IPS DF 19.7 (cell line): Measurements from ENCODE around the gene SCMH1.
"Not testable (repeated sequence)": the region's sequence is repeated elsewhere in the genome, so short reads cannot be mapped to it uniquely, and the experiment has no call there.

Source experiments
- DNase-seq: peaks from one replicate; pipeline ENCODE4 v3.0.0-alpha.2; 2013; ENCODE audit warnings: low read depth, low spot score

The SCMH1 gene

DNA sequence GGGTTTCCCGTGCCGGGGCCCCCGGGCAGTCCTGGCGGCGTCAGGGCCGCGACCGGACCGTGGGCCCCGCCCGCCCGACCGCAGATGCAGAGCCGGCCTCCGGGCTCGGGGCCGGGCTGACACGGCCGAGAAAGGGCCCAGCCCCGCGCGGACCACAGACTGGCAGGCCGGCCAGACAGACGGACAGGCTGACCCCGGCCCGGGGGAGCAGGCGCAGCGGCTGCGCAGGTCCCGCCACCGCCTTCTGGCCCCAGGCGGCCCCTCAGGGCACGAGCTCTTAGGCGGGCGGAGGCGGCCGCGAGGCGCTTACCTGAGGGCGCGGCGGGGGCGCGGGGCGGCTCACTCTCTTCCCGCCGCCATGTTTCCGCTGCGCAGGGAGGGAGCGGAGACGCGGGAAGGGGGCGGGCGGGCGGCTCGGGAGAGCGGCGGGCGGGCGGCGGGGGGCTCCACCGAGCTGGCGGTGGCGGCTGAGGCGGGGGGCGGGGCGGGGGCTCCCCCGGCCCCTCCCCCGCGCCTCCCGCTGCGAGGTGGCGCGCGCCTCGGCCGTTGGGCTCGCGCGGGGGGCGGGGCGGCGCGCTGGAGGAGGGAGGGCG is at the start of gene SCMH1:
SCMH1 (minus strand) TSS at position 558 of the 593 bp plus-strand sequence. CDS start 56,173 bp downstream, outside the sequence.
- DNase-seq: no peak

DNA sequence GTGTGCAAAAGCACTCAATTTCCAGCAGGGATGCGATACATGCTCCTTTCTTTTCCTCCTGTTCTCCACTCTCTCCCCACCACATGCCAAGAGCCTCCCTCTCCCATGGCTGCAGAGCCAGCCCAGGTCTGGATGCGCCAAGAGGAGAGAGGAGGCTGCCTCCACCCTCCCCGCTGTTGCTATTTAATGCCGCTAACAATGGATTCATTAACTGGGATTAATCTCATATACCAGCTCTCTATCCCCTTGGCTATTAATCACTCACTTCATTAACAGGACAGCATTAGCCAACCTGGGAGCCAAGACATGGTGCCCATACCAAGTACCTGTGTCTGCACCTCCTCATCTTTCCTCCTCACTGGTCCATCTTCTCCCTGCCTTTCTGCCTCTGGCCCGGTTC is 49.1 kb upstream of the SCMH1 start:
- no peak for DNase-seq

GRCh38 chr1:41289196-41289595 is 47.1 kb upstream of the SCMH1 start:
- no peak for DNase-seq

GRCh38 chr1:41286992-41287391 is 44.9 kb upstream of the SCMH1 start:
- no peak for DNase-seq

DNA sequence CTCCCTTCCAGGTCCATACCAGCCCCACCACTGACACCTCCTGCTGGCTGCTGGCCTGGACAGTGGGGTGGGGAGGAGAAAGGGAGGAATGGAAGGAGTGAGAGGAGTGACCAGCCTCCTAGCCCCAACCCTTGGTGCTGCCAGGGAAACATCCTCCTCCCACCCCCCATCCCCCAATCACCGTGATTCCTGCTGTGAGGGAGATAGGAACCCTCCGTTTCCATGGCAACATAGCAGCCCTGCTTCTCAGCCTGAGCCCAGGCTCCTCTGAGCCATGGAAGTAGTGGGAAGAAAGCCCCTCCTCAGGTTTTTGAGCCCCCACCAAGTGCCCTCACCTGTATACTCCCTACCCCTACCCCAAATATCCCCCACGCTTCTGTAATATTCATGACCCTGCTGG is 44.4 kb upstream of the SCMH1 start:
- no peak for DNase-seq

DNA sequence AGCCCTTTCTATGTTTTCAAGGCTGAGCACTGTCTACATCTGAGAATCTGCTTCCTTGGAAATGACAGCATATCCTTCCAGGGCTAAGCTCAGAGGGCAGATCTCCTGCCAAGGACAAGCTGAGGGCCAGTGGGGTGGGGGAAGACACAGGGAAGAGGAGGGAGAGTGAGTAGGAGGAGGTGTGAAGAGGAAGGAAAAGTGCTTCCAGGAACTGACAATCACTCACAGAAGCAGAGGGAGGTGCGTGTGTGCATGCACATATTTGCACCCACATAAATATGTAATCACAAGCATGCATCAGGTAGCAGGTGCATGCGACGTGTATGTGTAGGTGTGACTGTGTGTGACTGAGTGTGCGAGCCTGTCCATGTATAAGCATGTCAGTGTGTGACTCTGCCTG is 43.7 kb upstream of the SCMH1 start:
- DNase-seq: no peak

- DNase-seq: no peak
Observed at GRCh38 chr1:41284121-41284520, 42.0 kb upstream of the SCMH1 start.

- DNase-seq: no peak
Observed at GRCh38 chr1:41282679-41283317, 40.7 kb upstream of the SCMH1 start.

- DNase-seq: no peak
Observed at GRCh38 chr1:41281334-41281733, 39.2 kb upstream of the SCMH1 start.

GRCh38 chr1:41280202-41281032 is 38.3 kb upstream of the SCMH1 start:
- DNase-seq: no peak

DNA sequence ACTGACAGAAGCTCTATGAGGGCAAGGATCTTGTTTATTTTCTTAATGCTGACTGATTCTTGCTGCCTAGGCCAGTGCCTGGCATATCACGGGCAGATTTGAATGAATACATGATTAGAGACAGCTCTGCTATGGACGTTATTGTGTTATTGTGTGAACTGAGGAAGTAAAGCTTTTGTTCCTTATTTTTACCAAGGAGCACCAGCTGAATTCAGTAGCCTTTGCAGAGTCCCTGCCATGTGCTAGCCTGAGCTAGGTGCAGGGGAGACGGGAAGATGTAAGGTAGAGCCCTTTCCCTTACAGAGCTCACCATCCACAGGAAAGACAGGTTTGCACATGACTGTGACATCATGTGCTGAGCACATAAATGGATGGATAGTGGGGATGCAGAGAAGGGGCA is 36.0 kb upstream of the SCMH1 start:
- no peak for DNase-seq

DNA sequence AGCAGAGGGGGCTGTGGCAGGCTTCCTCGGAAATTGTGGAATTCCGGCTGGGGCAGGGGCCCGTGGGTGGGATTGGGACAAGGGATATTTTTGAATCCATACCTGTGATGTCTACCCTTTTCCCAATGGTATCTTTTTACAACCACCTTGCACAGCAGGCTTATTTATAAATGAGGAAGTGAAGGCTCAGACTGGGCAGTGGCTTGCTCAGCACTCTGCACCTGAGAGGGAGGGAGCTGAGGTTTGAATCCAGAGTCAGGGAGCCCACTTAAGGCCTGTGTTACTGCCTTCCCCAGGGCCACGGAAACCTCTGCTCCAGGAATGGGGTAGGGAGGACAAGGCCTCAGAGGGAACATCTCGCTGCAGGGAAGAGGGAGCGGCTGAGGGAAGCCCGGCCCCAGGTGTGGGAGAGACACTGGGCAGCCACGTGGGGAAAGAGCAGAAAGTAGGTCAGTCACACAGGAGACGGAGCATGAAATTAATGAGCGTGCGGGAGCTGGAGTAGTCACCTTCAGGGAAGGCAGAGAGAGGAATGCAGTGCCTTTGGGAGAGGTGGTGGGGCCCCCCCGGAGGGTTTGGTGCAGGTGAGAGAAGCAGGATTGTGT is 35.4 kb upstream of the SCMH1 start:
- DNase-seq: no peak

DNA sequence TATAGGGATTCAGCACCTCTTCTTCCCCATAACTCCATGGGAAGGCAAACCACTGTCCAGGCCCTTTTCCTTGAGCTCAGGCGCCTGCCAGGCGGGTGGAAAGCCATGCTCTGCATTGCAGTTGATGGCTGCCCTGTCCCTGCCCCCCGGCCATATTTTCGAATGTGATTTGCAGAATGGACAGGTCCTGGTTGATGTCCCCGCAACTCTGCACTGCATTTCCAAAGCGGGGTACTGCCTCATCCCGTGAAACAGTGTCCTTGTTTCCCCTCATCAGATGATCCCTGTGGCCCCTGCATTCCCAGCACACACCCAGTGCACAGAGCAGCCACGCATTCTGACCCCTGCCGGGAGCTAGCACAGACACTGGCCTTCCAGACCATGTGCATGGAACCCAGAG is 33.7 kb upstream of the SCMH1 start:
- no peak for DNase-seq

- no peak for DNase-seq
Observed at GRCh38 chr1:41274752-41275545, 32.8 kb upstream of the SCMH1 start.

GRCh38 chr1:41272601-41273000 is 30.5 kb upstream of the SCMH1 start:
- DNase-seq: no peak

- DNase-seq: no peak
Observed at GRCh38 chr1:41268154-41268770, 26.2 kb upstream of the SCMH1 start.

DNA sequence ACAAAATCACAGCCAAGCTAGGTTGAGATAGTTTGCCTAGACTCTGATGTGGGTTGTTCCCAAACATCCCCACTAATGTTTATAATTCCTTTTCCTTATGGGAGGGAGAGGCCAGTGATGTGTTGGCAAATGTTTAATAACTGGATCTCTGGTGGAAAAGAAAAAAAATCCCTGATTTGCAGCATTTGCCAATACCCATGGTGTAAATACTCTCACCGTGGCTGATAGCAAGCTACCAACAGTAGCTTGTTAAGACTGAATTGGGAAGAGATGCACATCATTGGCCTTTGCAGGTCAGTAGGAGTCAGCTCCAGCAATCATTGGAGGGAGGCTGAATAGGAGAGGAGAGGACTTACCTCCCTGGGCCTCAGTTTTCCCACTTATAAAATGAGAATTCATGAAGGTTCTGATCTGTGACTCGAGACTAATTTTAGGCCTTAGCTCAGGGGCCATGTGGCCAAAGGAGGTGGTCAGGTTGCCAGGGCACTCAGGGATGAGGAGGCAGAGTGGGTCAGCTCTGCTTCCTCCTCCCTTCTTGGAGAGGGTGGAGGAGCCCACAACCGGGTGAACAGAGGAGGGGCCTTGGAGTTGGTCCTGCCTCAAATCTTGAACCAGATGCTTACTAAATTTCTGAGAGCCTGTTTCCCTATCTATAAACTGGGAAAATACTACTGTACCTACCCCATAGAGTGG is 20.0 kb upstream of the SCMH1 start:
- no peak for DNase-seq

- DNase-seq: no peak
Observed at GRCh38 chr1:41260768-41261167, 18.7 kb upstream of the SCMH1 start.

DNA sequence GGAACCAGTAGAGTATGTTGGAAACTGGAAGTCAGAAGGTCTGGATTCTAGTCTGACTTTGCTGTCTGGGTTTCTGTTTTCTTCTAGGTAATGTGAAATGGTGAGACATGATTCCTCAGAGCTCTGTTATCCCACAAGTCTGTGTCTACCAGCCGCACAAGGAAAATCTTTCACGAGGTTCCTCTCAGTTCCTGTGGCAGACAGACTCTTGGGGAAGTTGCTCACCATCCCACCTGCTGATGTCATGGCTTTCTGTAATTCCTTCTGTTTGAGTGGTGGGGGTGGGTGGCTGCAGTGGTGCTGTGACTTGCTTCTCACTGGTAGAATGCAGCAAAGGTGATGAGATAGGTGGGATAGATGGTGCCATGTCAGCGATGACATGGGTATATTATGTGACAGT is 17.1 kb upstream of the SCMH1 start:
- DNase-seq: no peak

DNA sequence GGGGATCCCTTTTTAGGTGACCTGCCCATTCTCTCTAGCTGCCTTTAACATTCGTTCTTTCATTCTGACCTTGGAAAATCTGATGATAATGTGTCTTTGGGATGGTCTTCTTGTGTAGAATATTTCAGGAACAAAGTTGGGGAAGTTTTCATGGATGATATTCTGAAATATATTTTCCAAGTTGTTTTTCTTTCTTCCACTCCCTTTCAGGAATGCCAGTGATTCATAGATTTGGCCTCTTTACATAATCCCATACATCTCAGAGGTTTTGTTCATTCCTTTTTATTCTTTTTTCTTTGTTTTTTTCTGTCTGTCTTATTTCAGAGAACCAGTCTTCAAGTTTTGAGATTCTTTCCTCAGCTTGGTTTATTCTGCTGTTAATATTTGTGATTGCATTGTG is 13.9 kb upstream of the SCMH1 start:
- DNase-seq: no peak

- DNase-seq: not testable (repeated sequence)
Observed at GRCh38 chr1:41251120-41251519, 9.0 kb upstream of the SCMH1 start.
